K562 (cell line): ENCODE measurements around the gene ZFAND3. TPM values are rescaled to one million over a fixed set of nuclear protein-coding genes. Genes with fewer than 3 reads are reported as not detected.

Experiments used
- ARID1B ChIP-seq: fragments of 450-650 bp; IDR thresholded peaks from 2 replicates; pipeline ENCODE4 v1.6.1; 2016; ENCODE audit warnings: antibody characterized with exemption, mild to moderate bottlenecking, inconsistent platforms
- CBX8 ChIP-seq: fragments of 200-600 bp; sonication (generic); IDR thresholded peaks from 2 replicates; pipeline ENCODE4 v1.6.1; 2012; ENCODE audit warnings: borderline replicate concordance, mixed run types, low read depth, mild to moderate bottlenecking, moderate library complexity, mixed read lengths, low read length, control low read depth, inconsistent platforms; ENCODE audit not compliant: poor library complexity, severe bottlenecking; ENCODE audit errors: extremely low read depth
- CEBPG ChIP-seq, 3 experiments: fragments of 200-800 bp in 1 of 3; sonication (Bioruptor generic) in 1 of 3; sonication (generic) in 1 of 3; formaldehyde crosslinking in 1 of 3; IDR thresholded peaks in 2 of 3; conservative IDR thresholded peaks in 1 of 3; 2 replicates each; pipeline versions ENCODE4 v1.6.1 to v1.8.0; 2016 to 2022; ENCODE audit warnings: missing compliant biosample characterization in 2 of 3, missing genetic modification characterization in 2 of 3, mild to moderate bottlenecking in 1 of 3, missing genetic modification reagents in 1 of 3
- CGGBP1 ChIP-seq: fragments of 250-450 bp; sonication (Bioruptor Pico); IDR thresholded peaks from 2 replicates; pipeline ENCODE4 v1.9.0; 2021; ENCODE audit warnings: mild to moderate bottlenecking
- DMBX1 ChIP-seq: fragments of 250-450 bp; sonication (Bioruptor Pico); IDR thresholded peaks from 2 replicates; pipeline ENCODE4 v1.8.0; 2022; ENCODE audit warnings: inconsistent platforms, mild to moderate bottlenecking, moderate library complexity, borderline replicate concordance
- ID3 ChIP-seq, 2 experiments: fragments of 250-450 bp in 1 of 2; fragments of 450-650 bp in 1 of 2; sonication (Bioruptor Pico) in 1 of 2; IDR thresholded peaks; 2 replicates each; pipeline versions ENCODE4 v1.6.1 to v1.8.0; 2016 to 2021; ENCODE audit warnings: mild to moderate bottlenecking in 2 of 2, moderate library complexity in 2 of 2, missing compliant biosample characterization in 1 of 2, missing genetic modification characterization in 1 of 2
- MECOM ChIP-seq: fragments of 250-450 bp; sonication (Bioruptor Pico); IDR thresholded peaks from 2 replicates; pipeline ENCODE4 v1.8.0; 2022; ENCODE audit warnings: inconsistent platforms
- MEF2D ChIP-seq: conservative IDR thresholded peaks from 2 replicates; pipeline ENCODE4 v1.6.1; 2016; ENCODE audit warnings: low read depth, missing genetic modification characterization, missing compliant biosample characterization
- MLLT1 ChIP-seq, 2 experiments: fragments of 450-650 bp; IDR thresholded peaks; 2 replicates each; pipeline ENCODE4 v1.6.1; 2016
- MYNN ChIP-seq, 2 experiments: sonication (generic); formaldehyde crosslinking in 1 of 2; IDR thresholded peaks; 2 replicates each; pipeline versions ENCODE4 v1.5.0 to v1.6.1; 2016 to 2020; ENCODE audit warnings: antibody characterized with exemption in 1 of 2, missing genetic modification reagents in 1 of 2
- POLR2B ChIP-seq: fragments of 450-650 bp; IDR thresholded peaks from 2 replicates; pipeline ENCODE4 v1.6.1; 2018; ENCODE audit warnings: low read depth; ENCODE audit not compliant: partially characterized antibody
- TEAD4 ChIP-seq, 2 experiments: sonication (generic) in 1 of 2; formaldehyde crosslinking in 1 of 2; IDR thresholded peaks; 2 replicates each; pipeline versions ENCODE4 v1.6.1 to v1.8.0; 2012 to 2022; ENCODE audit warnings: borderline replicate concordance in 1 of 2, inconsistent platforms in 1 of 2, low read length in 1 of 2, mild to moderate bottlenecking in 1 of 2, missing genetic modification reagents in 1 of 2
- UBTF ChIP-seq, 2 experiments: IDR thresholded peaks; 2 replicates each; pipeline ENCODE4 v1.6.1; 2012; ENCODE audit warnings: improper control_type of control experiment in 2 of 2, low read depth in 2 of 2, low read length in 2 of 2, borderline replicate concordance in 1 of 2
- ZNF143 ChIP-seq: sonication (generic); formaldehyde crosslinking; IDR thresholded peaks from 2 replicates; pipeline ENCODE4 v1.9.0; 2022; ENCODE audit warnings: mild to moderate bottlenecking, missing genetic modification reagents
- ZNF224 ChIP-seq: sonication (generic); formaldehyde crosslinking; IDR thresholded peaks from 2 replicates; pipeline ENCODE4 v1.8.0; 2022; ENCODE audit warnings: mild to moderate bottlenecking, missing genetic modification reagents
- ZNF668 ChIP-seq: fragments of 250-450 bp; sonication (Bioruptor Pico); IDR thresholded peaks from 2 replicates; pipeline ENCODE4 v1.8.0; 2022; ENCODE audit warnings: mild to moderate bottlenecking, inconsistent platforms
- ZNF766 ChIP-seq: fragments of 200-800 bp; sonication (Bioruptor generic); conservative IDR thresholded peaks from 2 replicates; pipeline ENCODE4 v1.6.1; 2016; ENCODE audit warnings: missing genetic modification characterization, missing compliant biosample characterization
- ZNF780A ChIP-seq: fragments of 250-450 bp; sonication (Bioruptor Pico); IDR thresholded peaks from 2 replicates; pipeline ENCODE4 v1.5.0; 2021; ENCODE audit warnings: mild to moderate bottlenecking
- polyA plus RNA-seq, 8 experiments: library from polyadenylated mRNA; depleted of rRNA in 4 of 8; stranded (reverse) in 5 of 8; unstranded in 3 of 8; fragments of >200 nt; fragmentation: Nextera tagmentation in 2 of 8; fragmentation: Illumina TruSeq in 1 of 8; extraction: Ambion mirVana in 2 of 8; extraction: Trizol in 1 of 8; gene quantifications; 2 replicates each; pipeline versions ENCODE4 v1.2.1 to v1.2.3, GENCODE V29; 2011 to 2014; ENCODE audit warnings: inconsistent platforms in 1 of 8, missing spikeins in 1 of 8
- total RNA-seq, 7 experiments: library from RNA; depleted of rRNA in 6 of 7; stranded (reverse); fragments of >200 nt in 6 of 7; fragmentation: Illumina TruSeq in 2 of 7; extraction: Trizol in 2 of 7; gene quantifications; 2 replicates each; pipeline versions ENCODE4 v1.2.1 to v1.2.3, GENCODE V29; 2011 to 2021; ENCODE audit warnings: low replicate concordance in 1 of 7

The ZFAND3 gene
- total and polyA plus RNA-seq, 9 of the 15 experiments (the other 6 are each of a cell fraction or from before 2014, with no cell fraction given): 0.81 to 26.6 (median 11.8) TPM

GRCh38 chr6:37972994-37973757 is 153.6 kb downstream of the ZFAND3 start (continued):
- no peak for TF ChIP-seq UBTF (IDR thresholded peaks at IDR 0.05; ENCODE audit: borderline replicate concordance in 1 of 2, low read depth in 2 of 2, low read length in 2 of 2)
- TF ChIP-seq DMBX1 (CRISPR knock-in tag): peak; percentile 67; the same call in 1 of the 2 replicates
- no peak for TF ChIP-seq ZNF143 (CRISPR knock-in tag)
- TF ChIP-seq ID3 (CRISPR knock-in tag; IDR thresholded peaks at IDR 0.05): peak; percentile 10; the same call in 1 of the 2 replicates
- no peak for TF ChIP-seq ID3 (tag; IDR thresholded peaks at IDR 0.05)
- TF ChIP-seq ZNF780A (CRISPR knock-in tag): 0 out of 2 replicates have a peak, but pooled peaks have one; percentile 60
- TF ChIP-seq ZNF668 (CRISPR knock-in tag): peak; percentile 61; the same call in 1 of the 2 replicates
- TF ChIP-seq CEBPG (CRISPR knock-in tag; IDR thresholded peaks at IDR 0.05): peak; percentile 96
- TF ChIP-seq CEBPG (tag; conservative IDR thresholded peaks at IDR 0.05 in 1 of 2, IDR thresholded peaks at IDR 0.05 in 1 of 2): peak; percentile 87 to 98
- peak; percentile 84 for TF ChIP-seq MECOM
- no peak for TF ChIP-seq CGGBP1 (CRISPR knock-in tag)
- no peak for TF ChIP-seq CBX8
- TF ChIP-seq ARID1B: peak; percentile 9; the same call in 1 of the 2 replicates
- no peak for TF ChIP-seq MYNN (IDR thresholded peaks at IDR 0.05)
- no peak for TF ChIP-seq MYNN (CRISPR knock-in tag; IDR thresholded peaks at IDR 0.05)
- peak; percentile 28; the same call in 1 of the 2 replicates for TF ChIP-seq MEF2D (tag)
- TF ChIP-seq TEAD4 (IDR thresholded peaks at IDR 0.05; ENCODE audit: low read length): 0 out of 2 replicates have a peak, but pooled peaks have one; percentile 20
- TF ChIP-seq TEAD4 (CRISPR knock-in tag; IDR thresholded peaks at IDR 0.05; ENCODE audit: borderline replicate concordance): no peak
- TF ChIP-seq POLR2B: no peak
- no peak for TF ChIP-seq MLLT1 (IDR thresholded peaks at IDR 0.05)
- TF ChIP-seq ZNF224 (CRISPR knock-in tag): no peak
- TF ChIP-seq ZNF766 (CRISPR knock-in tag): peak; percentile 67; the same call in 1 of the 2 replicates
